Neural progenitor cell (in vitro differentiated cells): ENCODE data around the gene MYL4. TPM values are rescaled to one million over a fixed set of nuclear protein-coding genes. Genes with fewer than 3 reads are reported as not detected.
A peak's percentile ranks its signal among the peaks of the same experiment; 100 is the strongest.

Source experiments
- DNase-seq: peaks from one replicate; pipeline ENCODE4 v3.0.0-alpha.2; 2016; ENCODE audit warnings: low spot score
- H2AFZ ChIP-seq: fragments of 200-600 bp; sonication (generic); replicated peaks from 2 replicates; pipeline ENCODE4 v1.6.1; 2016; ENCODE audit warnings: antibody characterized with exemption
- H3F3A ChIP-seq: fragments of 200-600 bp; sonication (generic); 2 replicates; pipeline ENCODE4 v1.6.1; 2016; ENCODE audit warnings: antibody characterized with exemption, low read depth
- H3K27ac ChIP-seq: fragments of 200-600 bp; sonication (generic); 2 replicates; pipeline ENCODE4 v1.5.1; 2016; ENCODE audit warnings: mild to moderate bottlenecking
- H3K27me3 ChIP-seq: fragments of 200-600 bp; sonication (generic); 2 replicates; pipeline ENCODE4 v1.6.1; 2016; ENCODE audit warnings: mild to moderate bottlenecking, moderate library complexity
- H3K36me3 ChIP-seq: fragments of 200-600 bp; sonication (generic); 2 replicates; pipeline ENCODE4 v1.5.1; 2016
- H3K4me1 ChIP-seq: fragments of 200-600 bp; sonication (generic); 2 replicates; pipeline ENCODE4 v1.6.1; 2016; ENCODE audit warnings: mixed run types
- H3K4me2 ChIP-seq: fragments of 200-600 bp; sonication (generic); 2 replicates; pipeline ENCODE4 v1.6.1; 2016
- H3K4me3 ChIP-seq: fragments of 200-600 bp; sonication (generic); 2 replicates; pipeline ENCODE4 v1.5.1; 2016
- H3K79me2 ChIP-seq: fragments of 200-600 bp; sonication (generic); 2 replicates; pipeline ENCODE4 v1.6.1; 2016; ENCODE audit warnings: low read depth
- H3K9ac ChIP-seq: fragments of 200-600 bp; sonication (generic); 2 replicates; pipeline ENCODE4 v1.6.1; 2016
- H3K9me3 ChIP-seq: fragments of 200-600 bp; sonication (generic); 2 replicates; pipeline ENCODE4 v1.5.1; 2016; ENCODE audit warnings: low read depth
- H4K20me1 ChIP-seq: fragments of 200-600 bp; sonication (generic); 2 replicates; pipeline ENCODE4 v1.6.1; 2016; ENCODE audit warnings: low read depth
- H3K27ac Mint-ChIP-seq: 3 replicates; pipeline ENCODE4 v1.8.0; 2021; ENCODE audit warnings: mixed read lengths
- H3K27me3 Mint-ChIP-seq: 2 replicates; pipeline ENCODE4 v1.8.0; 2022; ENCODE audit warnings: low read depth, mild to moderate bottlenecking, inconsistent platforms, moderate library complexity, mixed read lengths; ENCODE audit not compliant: insufficient read depth
- H3K36me3 Mint-ChIP-seq: 3 replicates; pipeline ENCODE4 v1.8.0; 2021; ENCODE audit warnings: mixed read lengths
- H3K4me1 Mint-ChIP-seq: 3 replicates; pipeline ENCODE4 v1.8.0; 2021; ENCODE audit warnings: mixed read lengths
- H3K4me3 Mint-ChIP-seq: 3 replicates; pipeline ENCODE4 v1.8.0; 2021; ENCODE audit warnings: mild to moderate bottlenecking, moderate library complexity, mixed read lengths
- H3K9me3 Mint-ChIP-seq: 3 replicates; pipeline ENCODE4 v1.8.0; 2020; ENCODE audit warnings: mixed read lengths
- EZH2 ChIP-seq: fragments of 200-600 bp; sonication (generic); IDR thresholded peaks from 2 replicates; pipeline ENCODE4 v1.6.1; 2017; ENCODE audit warnings: antibody characterized with exemption, mild to moderate bottlenecking, moderate library complexity
- EZH2phosphoT487 ChIP-seq: fragments of 200-600 bp; sonication (generic); IDR thresholded peaks from 2 replicates; pipeline ENCODE4 v1.6.1; 2017; ENCODE audit warnings: antibody characterized with exemption
- total RNA-seq: library from RNA; depleted of rRNA; stranded (reverse); fragments of >200 nt; gene quantifications from 2 replicates; pipeline ENCODE4 v1.2.3, GENCODE V29; 2015; ENCODE audit warnings: low replicate concordance
- TF ChIP-seq, protein P1 (sequence below): fragments of 200-600 bp; sonication (generic); IDR thresholded peaks from 2 replicates; pipeline ENCODE4 v1.5.1; 2017; ENCODE audit warnings: antibody characterized with exemption, mild to moderate bottlenecking

Gene MYL4
- total RNA-seq, 1 donor from 2014 or later, result 0.37 TPM

DNA sequence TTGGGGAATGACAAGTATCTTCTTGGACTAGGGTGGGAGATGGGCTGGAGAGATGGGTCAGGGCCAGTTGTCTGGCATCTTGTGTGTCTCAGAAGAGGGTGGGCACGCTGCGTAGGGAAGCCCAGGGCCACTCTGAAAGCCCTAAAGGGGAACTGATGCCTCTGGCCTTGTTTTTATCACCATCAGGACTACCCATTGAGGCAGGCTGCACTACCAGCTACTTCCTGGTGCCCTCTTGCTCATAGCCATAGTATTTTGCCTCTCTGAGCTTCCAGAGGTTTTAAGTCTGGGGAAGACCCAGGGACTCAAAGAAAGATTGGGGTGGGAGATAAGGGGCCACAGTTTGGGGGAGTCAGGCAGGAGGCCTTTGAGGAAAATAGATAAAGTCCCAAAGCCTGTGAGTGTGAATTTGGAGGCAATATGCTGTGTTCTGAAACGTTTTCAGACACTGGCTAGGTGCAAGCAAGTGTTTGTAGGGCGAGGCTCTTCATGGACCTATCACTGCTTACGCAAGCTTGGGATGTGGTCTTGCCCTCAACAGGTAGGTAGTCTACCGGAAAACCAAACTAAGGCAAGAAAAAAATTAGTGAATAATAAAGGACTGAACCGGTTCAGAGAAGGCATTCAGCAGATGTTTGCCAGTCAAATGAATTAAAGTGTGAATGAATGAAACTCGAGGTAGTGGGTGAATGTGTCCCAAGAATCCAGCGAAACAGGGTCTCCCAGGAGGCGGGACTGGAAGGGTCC, 43.8 kb downstream of the MYL4 start:
- Histone ChIP-seq H3K9me3 (no peaks in the 10 kb centered on the region), H3K4me1 (no peaks in the 10 kb centered on the region), H2AFZ (no peak overlapping the region), H3K36me3 (no peaks in the 10 kb centered on the region), H3K79me2 (no peaks in the 10 kb centered on the region), H3K9ac (no peak overlapping the region), H3K27ac (no peak overlapping the region), H3F3A (peaks cover 8% of the 10 kb centered on the region), H3K4me3 (peak overlapping the region; percentile 67), H4K20me1 (peaks cover 8% of the 10 kb centered on the region), H3K27me3 (peaks cover 68% of the 10 kb centered on the region), H3K4me2 (peak overlapping the region; percentile 91)
- no peaks in the 10 kb centered on the region for H3K36me3 Mint-ChIP-seq
- TF ChIP-seq EZH2phosphoT487, result no peak
- no peak for TF ChIP-seq EZH2
- TF ChIP-seq, protein P1, sequence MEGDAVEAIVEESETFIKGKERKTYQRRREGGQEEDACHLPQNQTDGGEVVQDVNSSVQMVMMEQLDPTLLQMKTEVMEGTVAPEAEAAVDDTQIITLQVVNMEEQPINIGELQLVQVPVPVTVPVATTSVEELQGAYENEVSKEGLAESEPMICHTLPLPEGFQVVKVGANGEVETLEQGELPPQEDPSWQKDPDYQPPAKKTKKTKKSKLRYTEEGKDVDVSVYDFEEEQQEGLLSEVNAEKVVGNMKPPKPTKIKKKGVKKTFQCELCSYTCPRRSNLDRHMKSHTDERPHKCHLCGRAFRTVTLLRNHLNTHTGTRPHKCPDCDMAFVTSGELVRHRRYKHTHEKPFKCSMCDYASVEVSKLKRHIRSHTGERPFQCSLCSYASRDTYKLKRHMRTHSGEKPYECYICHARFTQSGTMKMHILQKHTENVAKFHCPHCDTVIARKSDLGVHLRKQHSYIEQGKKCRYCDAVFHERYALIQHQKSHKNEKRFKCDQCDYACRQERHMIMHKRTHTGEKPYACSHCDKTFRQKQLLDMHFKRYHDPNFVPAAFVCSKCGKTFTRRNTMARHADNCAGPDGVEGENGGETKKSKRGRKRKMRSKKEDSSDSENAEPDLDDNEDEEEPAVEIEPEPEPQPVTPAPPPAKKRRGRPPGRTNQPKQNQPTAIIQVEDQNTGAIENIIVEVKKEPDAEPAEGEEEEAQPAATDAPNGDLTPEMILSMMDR, result no peak
- peak overlapping the region; percentile 82 for H3K4me3 Mint-ChIP-seq
- peaks cover 45% of the 10 kb centered on the region for H3K27me3 Mint-ChIP-seq
- peak overlapping the region; percentile 42 for H3K27ac Mint-ChIP-seq
- DNase-seq, result no peak
- peaks cover 11% of the 10 kb centered on the region for H3K9me3 Mint-ChIP-seq
- H3K4me1 Mint-ChIP-seq, result peaks cover 17% of the 10 kb centered on the region

DNA sequence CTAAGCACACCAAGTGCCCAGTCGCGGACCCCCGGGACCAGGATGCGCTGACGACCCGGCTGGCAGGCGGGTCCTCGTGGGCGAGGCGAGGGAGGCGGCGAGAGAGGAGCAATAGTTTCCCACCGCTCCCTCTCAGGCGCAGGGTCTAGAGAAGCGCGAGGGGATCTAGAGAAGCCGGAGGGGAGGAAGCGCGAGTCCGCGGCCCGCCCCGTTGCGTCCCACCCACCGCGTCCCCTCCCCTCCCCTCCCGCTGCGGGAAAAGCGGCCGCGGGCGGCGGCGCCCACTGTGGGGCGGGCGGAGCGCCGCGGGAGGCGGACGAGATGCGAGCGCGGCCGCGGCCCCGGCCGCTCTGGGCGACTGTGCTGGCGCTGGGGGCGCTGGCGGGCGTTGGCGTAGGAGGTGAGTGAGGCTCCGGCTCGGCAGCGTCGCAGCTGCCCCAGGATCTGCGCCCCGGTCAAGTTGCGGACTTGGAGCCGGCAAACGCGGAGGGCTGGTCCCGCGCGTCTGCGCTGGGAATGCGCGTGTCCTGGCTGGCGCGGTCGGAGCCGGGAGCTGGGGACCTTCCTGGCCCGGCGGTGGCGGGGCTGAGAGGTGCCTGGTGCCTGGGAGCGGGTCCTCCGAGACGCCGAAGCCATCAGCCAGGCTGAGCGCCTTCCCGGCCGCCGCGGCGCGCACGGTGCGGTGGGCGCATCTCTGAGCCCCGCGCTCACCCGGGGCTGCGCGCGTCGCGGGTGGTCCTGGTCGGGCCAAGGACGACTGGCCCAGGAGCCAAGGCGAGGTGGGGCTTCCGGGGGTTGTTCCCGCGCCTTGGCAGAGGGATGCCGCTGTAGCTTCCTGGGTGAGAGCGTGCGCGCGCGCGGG, 44.6 kb downstream of the MYL4 start, which contains the start of gene ITGB3:
TSS of gene ITGB3 (plus strand) at position 287 of the 862 bp plus-strand sequence. CDS start at position 322, 35 bp downstream.
- Histone ChIP-seq H4K20me1 (peaks cover 8% of the 10 kb centered on the region), H3K9ac (no peak within 1 kb of the TSS), H3K4me2 (peak within 1 kb of the TSS; percentile 91), H3K4me3 (peak within 1 kb of the TSS; percentile 67), H3K79me2 (no peaks in the 10 kb centered on the region), H3K36me3 (no peaks in the 10 kb centered on the region), H3F3A (peaks cover 8% of the 10 kb centered on the region), H3K27me3 (peaks cover 75% of the 10 kb centered on the region), H3K27ac (no peak within 1 kb of the TSS), H3K9me3 (no peaks in the 10 kb centered on the region), H3K4me1 (no peaks in the 10 kb centered on the region), H2AFZ (peak within 1 kb of the TSS; percentile 89)
- Mint-ChIP-seq H3K27me3 (peaks cover 47% of the 10 kb centered on the region), H3K36me3 (no peaks in the 10 kb centered on the region), H3K9me3 (peaks cover 11% of the 10 kb centered on the region), H3K4me3 (peak within 1 kb of the TSS; percentile 93), H3K4me1 (peaks cover 17% of the 10 kb centered on the region), H3K27ac (peak within 1 kb of the TSS; percentile 42)
- TF ChIP-seq EZH2phosphoT487 (peak; percentile 64), EZH2 (peak; percentile 90)
- TF ChIP-seq, protein P1, result peak; percentile 53
- peak; percentile 89 for DNase-seq

DNA sequence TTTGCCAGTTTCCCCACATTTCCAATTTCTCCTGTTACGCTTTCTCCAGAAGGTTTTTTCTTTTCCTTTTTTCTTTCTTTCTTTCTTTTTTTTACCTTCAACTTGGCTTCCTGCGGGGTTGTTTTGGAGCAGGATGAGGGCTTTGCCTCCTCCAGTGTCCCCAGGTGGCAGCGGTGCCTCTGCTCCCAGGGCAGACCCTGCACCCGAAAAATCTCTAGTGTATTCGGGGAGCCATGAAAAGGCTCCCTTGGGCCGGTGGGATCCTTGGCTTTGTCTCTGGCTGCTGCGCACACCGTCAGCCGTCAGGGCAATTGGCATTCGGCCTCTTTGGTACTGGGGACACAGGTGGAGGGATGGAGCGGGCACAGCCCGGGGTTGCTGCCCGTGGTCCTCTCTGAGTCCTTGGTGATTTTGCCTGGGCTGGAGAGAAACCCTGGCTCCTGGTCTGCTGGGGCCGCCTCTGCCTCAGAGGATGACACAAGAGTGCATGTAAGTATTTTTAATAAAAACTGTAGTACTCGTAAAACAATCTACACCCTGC, 45.3 kb downstream of the MYL4 start:
- H3K4me1 Mint-ChIP-seq, result peaks cover 17% of the 10 kb centered on the region
- H3F3A ChIP-seq, result peaks cover 8% of the 10 kb centered on the region
- no peak overlapping the region for H3K9ac ChIP-seq
- peak overlapping the region; percentile 93 for H3K4me3 Mint-ChIP-seq
- TF ChIP-seq, protein P1, result no peak
- TF ChIP-seq EZH2 (peak; percentile 83), EZH2phosphoT487 (peak; percentile 68)
- no peaks in the 10 kb centered on the region for H3K36me3 ChIP-seq
- H3K4me1 ChIP-seq, result no peaks in the 10 kb centered on the region
- DNase-seq, result no peak
- peak overlapping the region; percentile 91 for H3K4me2 ChIP-seq
- H2AFZ ChIP-seq, result peak overlapping the region; percentile 89
- no peaks in the 10 kb centered on the region for H3K36me3 Mint-ChIP-seq
- H3K9me3 ChIP-seq, result no peaks in the 10 kb centered on the region
- peaks cover 75% of the 10 kb centered on the region for H3K27me3 ChIP-seq
- H3K9me3 Mint-ChIP-seq, result peaks cover 11% of the 10 kb centered on the region
- peaks cover 47% of the 10 kb centered on the region for H3K27me3 Mint-ChIP-seq
- peak overlapping the region; percentile 67 for H3K4me3 ChIP-seq
- H4K20me1 ChIP-seq, result peaks cover 8% of the 10 kb centered on the region
- H3K27ac ChIP-seq, result no peak overlapping the region
- H3K79me2 ChIP-seq, result no peaks in the 10 kb centered on the region
- H3K27ac Mint-ChIP-seq, result no peak overlapping the region
